ENCODE data around the gene CBR3. TPM values are rescaled to one million over a fixed set of nuclear protein-coding genes. Genes with fewer than 3 reads are reported as not detected.
A peak's percentile ranks its signal among the peaks of the same experiment; 100 is the strongest.

The CBR3 gene
- polyA plus RNA-seq, 5 donors: 1.6 to 4.5 (median 2.8) TPM

- DNase-seq: no peak
Observed at GRCh38 chr21:36149788-36150711, 15.2 kb downstream of the CBR3 start.

GRCh38 chr21:36155603-36156338 lies 20.9 kb downstream of the CBR3 start:
- DNase-seq: peak; percentile 51 to 71

- DNase-seq: peak; percentile 97 to 98
Observed at GRCh38 chr21:36156339-36156814, 21.5 kb downstream of the CBR3 start.

GRCh38 chr21:36156815-36157670 lies 22.2 kb downstream of the CBR3 start, which contains the start of gene DOP1B:
DOP1B (plus strand) TSS chr21:36156824; CDS start chr21:36164734, 7,910 bp downstream.
- DNase-seq: no peak

GRCh38 chr21:36159356-36159921 lies 24.6 kb downstream of the CBR3 start:
- no peak for DNase-seq

- DNase-seq: no peak
Observed at GRCh38 chr21:36160850-36161178, 25.9 kb downstream of the CBR3 start.

GRCh38 chr21:36162631-36163030 lies 27.8 kb downstream of the CBR3 start:
- no peak for DNase-seq

GRCh38 chr21:36163750-36164741 lies 29.2 kb downstream of the CBR3 start:
- no peak for DNase-seq

GRCh38 chr21:36165356-36165755 lies 30.5 kb downstream of the CBR3 start:
- DNase-seq: no peak

- DNase-seq: no peak
Observed at GRCh38 chr21:36166705-36167104, 31.8 kb downstream of the CBR3 start.

- DNase-seq: no peak
Observed at GRCh38 chr21:36167541-36167940, 32.7 kb downstream of the CBR3 start.

- DNase-seq: no peak
Observed at GRCh38 chr21:36169470-36170128, 34.7 kb downstream of the CBR3 start.

GRCh38 chr21:36170823-36171222 lies 35.9 kb downstream of the CBR3 start:
- no peak for DNase-seq

GRCh38 chr21:36171336-36171735 lies 36.5 kb downstream of the CBR3 start:
- no peak for DNase-seq

GRCh38 chr21:36171741-36172331 lies 37.0 kb downstream of the CBR3 start:
- no peak for DNase-seq

- no peak for DNase-seq
Observed at GRCh38 chr21:36174780-36175179, 39.9 kb downstream of the CBR3 start.

- no peak for DNase-seq
Observed at GRCh38 chr21:36175771-36176565, 41.1 kb downstream of the CBR3 start.

GRCh38 chr21:36178349-36178748 lies 43.5 kb downstream of the CBR3 start:
- no peak for DNase-seq
